ENCODE results near the gene DUSP22. TPM values are rescaled to one million over a fixed set of nuclear protein-coding genes. Genes with fewer than 3 reads are reported as not detected.
"Not testable (repeated sequence)": the region's sequence is repeated elsewhere in the genome, so short reads cannot be mapped to it uniquely, and the experiment has no call there.

DUSP22 gene
- total and polyA plus RNA-seq, 4 donors, result 28.2 to 42.3 (median 29.7) TPM

- peaks cover 27% of the 10 kb centered on the region for H3K4me1 ChIP-seq (ENCODE audit: control insufficient read depth, insufficient read depth, low read length)
- H3K36me3 ChIP-seq (ENCODE audit: control insufficient read depth, insufficient read depth, low read length), result peaks cover 5% of the 10 kb centered on the region
- H3K4me3 ChIP-seq (ENCODE audit: low read depth, low read length), result no peak overlapping the region
- 71% methylated on average over 11 of the region's 12 CpGs for WGBS (ENCODE audit: insufficient coverage)
- no peaks in the 10 kb centered on the region for H3K27me3 ChIP-seq (ENCODE audit: control insufficient read depth, insufficient read depth, low read length)
- no peaks in the 10 kb centered on the region for H3K9me3 ChIP-seq (ENCODE audit: control insufficient read depth, insufficient read depth, low read length)
- DNase-seq (ENCODE audit: low read depth in 4 of 6, low spot score in 6 of 6), result no peak
- no peak overlapping the region for H3K27ac ChIP-seq (ENCODE audit: low read depth, low read length)
Observed at GRCh38 chr6:322940-323729, 30.8 kb downstream of the DUSP22 start.

DNA sequence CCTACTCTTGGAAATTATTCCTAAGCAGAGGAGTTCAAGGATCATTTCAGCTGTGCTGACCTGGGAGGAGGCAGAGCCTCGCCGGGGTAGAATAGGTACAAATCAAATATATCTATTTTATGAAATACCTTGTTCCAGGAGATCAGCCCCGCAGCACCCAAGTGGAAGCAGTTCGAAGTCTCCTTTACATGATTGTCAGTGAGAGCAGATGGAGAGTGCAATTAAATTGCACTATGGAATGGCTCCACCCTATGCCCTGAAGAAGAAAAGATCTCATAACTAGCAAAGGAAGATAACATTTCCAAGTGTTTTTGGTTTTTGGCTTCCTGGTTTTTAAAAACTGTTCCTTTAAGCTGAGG, 31.4 kb downstream of the DUSP22 start:
- H3K4me3 ChIP-seq (ENCODE audit: low read depth, low read length), result no peak overlapping the region
- H3K27me3 ChIP-seq (ENCODE audit: control insufficient read depth, insufficient read depth, low read length), result no peaks in the 10 kb centered on the region
- H3K27ac ChIP-seq (ENCODE audit: low read depth, low read length), result no peak overlapping the region
- peaks cover 5% of the 10 kb centered on the region for H3K36me3 ChIP-seq (ENCODE audit: control insufficient read depth, insufficient read depth, low read length)
- peaks cover 22% of the 10 kb centered on the region for H3K4me1 ChIP-seq (ENCODE audit: control insufficient read depth, insufficient read depth, low read length)
- 60% methylated on average over 1 of the region's 4 CpGs for WGBS (ENCODE audit: insufficient coverage)
- no peak for DNase-seq (ENCODE audit: low read depth in 4 of 6, low spot score in 6 of 6)
- H3K9me3 ChIP-seq (ENCODE audit: control insufficient read depth, insufficient read depth, low read length), result no peaks in the 10 kb centered on the region

- WGBS (ENCODE audit: insufficient coverage), result 78% methylated on average over 19 of the region's 19 CpGs
- peaks cover 5% of the 10 kb centered on the region for H3K36me3 ChIP-seq (ENCODE audit: control insufficient read depth, insufficient read depth, low read length)
- H3K4me3 ChIP-seq (ENCODE audit: low read depth, low read length), result no peak overlapping the region
- no peaks in the 10 kb centered on the region for H3K9me3 ChIP-seq (ENCODE audit: control insufficient read depth, insufficient read depth, low read length)
- H3K4me1 ChIP-seq (ENCODE audit: control insufficient read depth, insufficient read depth, low read length), result peaks cover 22% of the 10 kb centered on the region
- no peak for DNase-seq (ENCODE audit: low read depth in 4 of 6, low spot score in 6 of 6)
- no peak overlapping the region for H3K27ac ChIP-seq (ENCODE audit: low read depth, low read length)
- no peaks in the 10 kb centered on the region for H3K27me3 ChIP-seq (ENCODE audit: control insufficient read depth, insufficient read depth, low read length)
Observed at GRCh38 chr6:324116-324728, 31.9 kb downstream of the DUSP22 start.

DNA sequence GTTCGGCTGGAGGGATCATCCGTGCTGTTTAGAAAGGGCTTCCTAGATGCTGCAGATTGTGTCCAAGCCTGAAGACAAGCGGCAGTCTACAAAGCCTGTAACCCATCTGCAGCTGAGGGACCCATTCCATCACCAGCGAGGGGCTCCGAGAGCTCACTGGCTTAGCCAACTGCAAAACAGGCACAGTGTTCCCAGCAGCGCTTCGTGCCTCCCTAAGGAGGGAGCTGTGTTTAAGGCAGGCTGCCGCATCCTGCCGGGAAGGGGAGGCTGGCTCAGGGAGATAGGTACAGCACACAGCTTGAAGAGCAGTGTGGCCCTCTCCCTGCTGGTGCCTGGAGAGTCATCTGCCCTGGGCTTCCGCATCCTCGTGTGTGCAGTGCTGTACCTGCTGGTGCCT, 32.4 kb downstream of the DUSP22 start:
- H3K4me3 ChIP-seq (ENCODE audit: low read depth, low read length), result no peak overlapping the region
- DNase-seq (ENCODE audit: low read depth in 4 of 6, low spot score in 6 of 6), result no peak

DNA sequence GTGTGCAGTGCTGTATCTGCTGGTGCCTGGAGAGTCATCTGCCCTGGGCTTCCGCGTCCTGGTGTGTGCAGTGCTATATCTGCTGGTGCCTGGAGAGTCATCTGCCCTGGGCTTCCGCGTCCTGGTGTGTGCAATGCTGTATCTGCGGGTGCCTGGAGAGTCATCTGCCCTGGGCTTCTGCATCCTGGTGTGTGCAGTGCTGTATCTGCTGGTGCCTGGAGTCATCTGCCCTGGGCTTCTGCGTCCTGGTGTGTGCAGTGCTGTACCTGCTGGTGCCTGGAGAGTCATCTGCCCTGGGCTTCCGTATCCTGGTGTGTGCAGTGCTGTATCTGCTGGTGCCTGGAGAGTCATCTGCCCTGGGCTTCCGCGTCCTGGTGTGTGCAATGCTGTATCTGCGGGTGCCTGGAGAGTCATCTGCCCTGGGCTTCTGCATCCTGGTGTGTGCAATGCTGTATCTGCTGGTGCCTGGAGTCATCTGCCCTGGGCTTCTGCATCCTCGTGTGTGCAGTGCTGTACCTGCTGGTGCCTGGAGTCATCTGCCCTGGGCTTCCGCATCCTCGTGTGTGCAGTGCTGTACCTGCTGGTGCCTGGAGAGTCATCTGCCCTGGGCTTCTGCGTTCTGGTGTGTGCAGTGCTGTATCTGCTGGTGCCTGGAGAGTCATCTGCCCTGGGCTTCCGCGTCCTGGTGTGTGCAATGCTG, 33.0 kb downstream of the DUSP22 start:
- H3K27ac ChIP-seq (ENCODE audit: low read depth, low read length); H3K27me3 ChIP-seq (ENCODE audit: control insufficient read depth, insufficient read depth, low read length); H3K36me3 ChIP-seq (ENCODE audit: control insufficient read depth, insufficient read depth, low read length); DNase-seq (ENCODE audit: low read depth in 4 of 6, low spot score in 6 of 6); H3K9me3 ChIP-seq (ENCODE audit: control insufficient read depth, insufficient read depth, low read length); H3K4me3 ChIP-seq (ENCODE audit: low read depth, low read length): not testable (repeated sequence)
- peaks cover 22% of the 10 kb centered on the region for H3K4me1 ChIP-seq (ENCODE audit: control insufficient read depth, insufficient read depth, low read length)
- WGBS (ENCODE audit: insufficient coverage), result 82% methylated on average over 13 of the region's 16 CpGs

More for the DNA sequence above, 32.4 kb downstream of the DUSP22 start:
- H3K4me1 ChIP-seq (ENCODE audit: control insufficient read depth, insufficient read depth, low read length), result peaks cover 22% of the 10 kb centered on the region
- 71% methylated on average over 11 of the region's 11 CpGs for WGBS (ENCODE audit: insufficient coverage)
- no peaks in the 10 kb centered on the region for H3K9me3 ChIP-seq (ENCODE audit: control insufficient read depth, insufficient read depth, low read length)
- no peak overlapping the region for H3K27ac ChIP-seq (ENCODE audit: low read depth, low read length)
- H3K36me3 ChIP-seq (ENCODE audit: control insufficient read depth, insufficient read depth, low read length), result peaks cover 5% of the 10 kb centered on the region
- H3K27me3 ChIP-seq (ENCODE audit: control insufficient read depth, insufficient read depth, low read length), result no peaks in the 10 kb centered on the region

DNA sequence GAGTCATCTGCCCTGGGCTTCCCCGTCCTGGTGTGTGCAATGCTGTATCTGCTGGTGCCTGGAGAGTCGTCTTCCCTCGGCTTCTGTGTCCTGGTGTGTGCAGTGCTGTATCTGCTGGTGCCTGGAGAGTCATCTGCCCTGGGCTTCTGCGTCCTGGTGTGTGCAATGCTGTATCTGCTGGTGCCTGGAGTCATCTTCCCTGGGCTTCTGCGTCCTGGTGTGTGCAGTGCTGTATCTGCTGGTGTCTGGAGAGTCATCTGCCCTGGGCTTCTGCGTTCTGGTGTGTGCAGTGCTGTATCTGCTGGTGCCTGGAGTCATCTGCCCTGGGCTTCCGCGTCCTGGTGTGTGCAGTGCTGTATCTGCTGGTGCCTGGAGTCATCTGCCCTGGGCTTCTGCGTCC, 33.8 kb downstream of the DUSP22 start:
- H3K27me3 ChIP-seq (ENCODE audit: control insufficient read depth, insufficient read depth, low read length); H3K9me3 ChIP-seq (ENCODE audit: control insufficient read depth, insufficient read depth, low read length); DNase-seq (ENCODE audit: low read depth in 4 of 6, low spot score in 6 of 6); H3K36me3 ChIP-seq (ENCODE audit: control insufficient read depth, insufficient read depth, low read length); H3K27ac ChIP-seq (ENCODE audit: low read depth, low read length); H3K4me3 ChIP-seq (ENCODE audit: low read depth, low read length): not testable (repeated sequence)
- peaks cover 22% of the 10 kb centered on the region for H3K4me1 ChIP-seq (ENCODE audit: control insufficient read depth, insufficient read depth, low read length)
- 67% methylated on average over 8 of the region's 9 CpGs for WGBS (ENCODE audit: insufficient coverage)

- 81% methylated on average over 13 of the region's 13 CpGs for WGBS (ENCODE audit: insufficient coverage)
- Histone ChIP-seq H3K36me3 (ENCODE audit: control insufficient read depth, insufficient read depth, low read length) (peaks cover 5% of the 10 kb centered on the region), H3K27me3 (ENCODE audit: control insufficient read depth, insufficient read depth, low read length) (no peaks in the 10 kb centered on the region), H3K4me3 (ENCODE audit: low read depth, low read length) (no peak overlapping the region), H3K9me3 (ENCODE audit: control insufficient read depth, insufficient read depth, low read length) (no peaks in the 10 kb centered on the region), H3K27ac (ENCODE audit: low read depth, low read length) (no peak overlapping the region), H3K4me1 (ENCODE audit: control insufficient read depth, insufficient read depth, low read length) (peaks cover 26% of the 10 kb centered on the region)
- no peak for DNase-seq (ENCODE audit: low read depth in 4 of 6, low spot score in 6 of 6)
Observed at GRCh38 chr6:326896-327537, 34.7 kb downstream of the DUSP22 start.

GRCh38 chr6:327538-328116, 35.3 kb downstream of the DUSP22 start:
- 51% methylated on average over 10 of the region's 10 CpGs for WGBS (ENCODE audit: insufficient coverage)

DNA sequence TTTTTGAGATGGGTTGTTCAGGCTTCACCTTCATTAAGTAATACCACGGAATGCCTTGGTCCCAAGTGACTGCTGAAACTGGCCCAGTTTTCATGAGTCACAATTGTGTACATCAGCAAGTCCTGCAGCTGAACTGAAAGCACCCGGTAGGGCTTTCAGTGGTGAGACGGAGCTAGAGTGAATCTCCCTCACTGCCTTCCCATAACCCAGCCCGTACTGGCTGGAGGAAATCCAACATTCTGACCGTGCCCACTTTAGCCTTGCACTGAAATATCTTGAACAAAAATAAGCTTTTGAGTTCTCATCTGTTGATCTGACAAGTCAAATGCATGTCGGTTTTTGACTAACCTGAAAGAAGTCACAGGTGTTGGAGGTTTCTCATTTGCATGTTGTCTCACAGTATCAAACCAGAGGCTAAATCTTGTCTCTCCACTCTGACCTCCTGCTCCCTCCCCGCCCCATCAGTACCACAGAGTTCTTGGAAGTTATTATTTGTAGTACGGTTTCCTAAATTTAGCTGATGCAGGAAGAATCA, 35.9 kb downstream of the DUSP22 start:
- peaks cover 5% of the 10 kb centered on the region for H3K36me3 ChIP-seq (ENCODE audit: control insufficient read depth, insufficient read depth, low read length)
- H3K4me1 ChIP-seq (ENCODE audit: control insufficient read depth, insufficient read depth, low read length), result peaks cover 28% of the 10 kb centered on the region
- no peak overlapping the region for H3K4me3 ChIP-seq (ENCODE audit: low read depth, low read length)
- WGBS (ENCODE audit: insufficient coverage), result 55% methylated on average over 7 of the region's 8 CpGs
- H3K27me3 ChIP-seq (ENCODE audit: control insufficient read depth, insufficient read depth, low read length), result no peaks in the 10 kb centered on the region
- no peaks in the 10 kb centered on the region for H3K9me3 ChIP-seq (ENCODE audit: control insufficient read depth, insufficient read depth, low read length)
- no peak overlapping the region for H3K27ac ChIP-seq (ENCODE audit: low read depth, low read length)
- DNase-seq (ENCODE audit: low read depth in 4 of 6, low spot score in 6 of 6), result peak in 2 of 6 donors; percentile 47 to 54

More at GRCh38 chr6:327538-328116, 35.3 kb downstream of the DUSP22 start:
- no peak for DNase-seq (ENCODE audit: low read depth in 4 of 6, low spot score in 6 of 6)
- Histone ChIP-seq H3K27ac (ENCODE audit: low read depth, low read length) (no peak overlapping the region), H3K9me3 (ENCODE audit: control insufficient read depth, insufficient read depth, low read length) (no peaks in the 10 kb centered on the region), H3K27me3 (ENCODE audit: control insufficient read depth, insufficient read depth, low read length) (no peaks in the 10 kb centered on the region), H3K4me1 (ENCODE audit: control insufficient read depth, insufficient read depth, low read length) (peaks cover 28% of the 10 kb centered on the region), H3K36me3 (ENCODE audit: control insufficient read depth, insufficient read depth, low read length) (peaks cover 5% of the 10 kb centered on the region), H3K4me3 (ENCODE audit: low read depth, low read length) (no peak overlapping the region)
